G401.6 (cell line): ENCODE measurements around the gene SUGCT.

ENCODE experiments used
- FAIRE-seq: peaks from 2 replicates; lab custom pipeline; 2012; peaks lifted over from hg19 to GRCh38; lab: Jason Lieb, UNC

The SUGCT gene

DNA sequence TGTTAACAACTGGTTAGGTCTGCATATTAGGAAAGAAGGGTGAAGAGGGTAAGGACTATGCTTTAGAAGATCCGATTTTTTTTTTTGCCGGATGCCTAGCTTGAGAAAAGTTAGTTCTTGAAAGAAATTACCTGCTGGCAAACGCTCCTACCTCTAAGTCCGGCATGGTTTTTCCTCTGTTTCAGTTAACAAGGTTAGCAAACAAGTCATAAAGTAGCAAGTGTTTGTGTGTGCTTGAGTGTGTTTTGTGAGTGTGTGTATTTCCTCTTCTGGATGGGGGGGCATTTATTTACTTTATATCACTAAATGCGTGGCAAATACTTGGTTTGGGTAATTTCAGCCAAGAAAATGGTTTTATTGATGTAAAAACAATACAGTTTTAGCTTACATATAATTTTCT, 195.6 kb downstream of the SUGCT start:
- no peak for FAIRE-seq

DNA sequence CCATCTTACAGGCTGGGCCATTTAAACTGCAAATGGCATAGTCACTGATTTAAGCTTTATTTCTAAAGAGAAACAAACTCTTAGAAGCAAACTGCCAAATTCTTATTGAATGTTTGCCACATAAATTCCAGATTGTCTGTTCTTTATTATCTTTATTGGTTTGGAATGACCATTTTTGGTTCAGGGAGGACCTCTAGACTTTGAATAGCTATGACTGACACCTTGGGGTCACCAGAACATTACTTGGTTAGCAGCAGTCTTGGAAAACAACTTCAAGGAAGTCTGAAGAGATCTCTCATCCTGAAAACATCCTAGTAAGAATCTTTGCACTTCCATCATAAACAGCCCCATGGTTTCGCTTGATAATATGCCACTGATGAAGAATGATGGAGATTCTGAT, 197.1 kb downstream of the SUGCT start:
- FAIRE-seq = no peak

GRCh38 chr7:40332516-40332915, 197.7 kb downstream of the SUGCT start:
- no peak for FAIRE-seq

GRCh38 chr7:40341836-40342235, 207.0 kb downstream of the SUGCT start:
- FAIRE-seq = no peak

GRCh38 chr7:40346554-40346953, 211.7 kb downstream of the SUGCT start:
- FAIRE-seq = no peak

DNA sequence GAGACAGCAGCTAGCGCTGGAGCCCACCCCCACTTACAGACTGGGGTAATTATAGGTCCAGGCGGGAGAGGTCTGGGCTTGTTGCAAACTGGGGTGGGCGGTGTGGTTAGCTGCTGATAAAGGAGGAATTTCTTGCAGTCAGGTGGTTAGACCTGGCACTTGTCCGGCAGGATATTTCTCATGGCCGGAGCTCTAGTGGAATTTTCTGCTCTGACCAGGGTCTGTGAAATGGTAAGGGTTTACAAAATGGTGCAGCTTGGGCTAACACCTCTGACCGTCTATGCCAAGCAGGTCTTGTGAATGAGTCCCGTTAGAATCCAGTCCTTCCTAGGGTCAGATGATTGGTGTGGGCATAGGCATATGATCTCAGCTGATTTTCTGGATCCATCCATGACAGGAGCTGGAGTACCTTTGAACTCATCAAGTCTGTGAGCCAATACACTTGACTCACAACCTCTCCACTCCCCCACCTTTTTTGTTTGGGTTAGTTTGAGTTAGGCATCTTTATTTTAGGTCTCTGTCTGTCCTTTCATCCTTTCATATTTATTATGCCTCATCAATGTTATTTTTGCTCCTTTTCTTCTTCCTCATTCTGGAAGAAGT, 213.4 kb downstream of the SUGCT start:
- no peak for FAIRE-seq

GRCh38 chr7:40350100-40350499, 215.3 kb downstream of the SUGCT start:
- FAIRE-seq = peak; percentile 76

- no peak for FAIRE-seq
Measured at GRCh38 chr7:40354711-40355110, 219.9 kb downstream of the SUGCT start.

DNA sequence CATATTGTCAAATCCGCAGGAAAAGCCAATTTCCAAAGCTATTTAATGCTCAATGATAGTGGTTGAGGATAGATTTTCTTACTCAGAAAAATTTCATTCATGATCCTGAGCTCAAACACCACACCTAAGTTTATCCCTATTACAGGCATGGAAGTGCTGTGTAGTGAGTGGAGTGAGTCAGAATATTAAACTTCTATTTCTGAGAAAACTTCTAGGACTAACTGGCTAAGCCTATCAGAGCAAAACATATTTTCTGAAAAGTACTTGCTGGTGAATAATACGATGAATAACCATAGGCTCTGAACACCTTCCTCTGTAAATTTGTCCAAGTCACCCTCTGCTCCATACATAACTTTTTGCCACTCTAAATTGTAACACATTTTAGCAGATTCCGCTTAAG, 221.5 kb downstream of the SUGCT start:
- FAIRE-seq = no peak

DNA sequence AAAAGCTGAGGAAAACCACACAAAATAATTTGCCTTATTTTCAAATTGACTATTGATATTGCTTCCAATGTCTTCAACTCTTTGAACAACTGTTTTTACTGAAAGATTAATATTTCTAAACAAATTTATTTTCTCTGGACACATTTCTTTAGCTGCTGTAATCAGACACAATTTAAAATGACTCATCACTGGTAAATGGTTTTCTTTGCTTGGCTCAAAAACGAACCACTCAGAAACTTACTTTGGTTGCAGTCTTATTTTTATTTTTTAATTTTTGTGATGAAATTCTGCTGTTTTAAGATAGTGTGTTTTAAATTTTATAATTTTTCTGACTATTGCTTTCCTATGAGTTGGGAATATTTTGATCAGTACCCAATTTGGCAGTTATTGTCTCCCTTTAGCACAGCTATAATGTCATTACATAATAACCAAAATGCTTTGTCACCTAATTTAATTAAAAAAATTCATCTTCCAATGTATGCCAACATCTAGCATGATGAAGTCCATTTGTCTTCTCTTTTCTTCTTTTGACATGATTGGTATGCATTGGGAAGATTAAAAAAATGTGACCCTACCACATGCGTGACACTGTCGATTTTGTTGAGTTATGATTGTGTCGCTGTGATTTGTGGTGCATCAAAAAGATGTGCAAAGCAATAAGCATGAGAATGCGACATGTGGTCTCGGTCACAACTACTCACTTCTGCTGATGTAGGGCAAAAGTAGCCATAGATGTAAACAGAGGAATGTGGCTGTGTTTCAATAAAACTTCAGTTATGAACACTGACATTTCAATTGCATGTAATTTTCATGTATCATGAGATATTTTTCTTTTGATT, 222.3 kb downstream of the SUGCT start:
- no peak for FAIRE-seq

DNA sequence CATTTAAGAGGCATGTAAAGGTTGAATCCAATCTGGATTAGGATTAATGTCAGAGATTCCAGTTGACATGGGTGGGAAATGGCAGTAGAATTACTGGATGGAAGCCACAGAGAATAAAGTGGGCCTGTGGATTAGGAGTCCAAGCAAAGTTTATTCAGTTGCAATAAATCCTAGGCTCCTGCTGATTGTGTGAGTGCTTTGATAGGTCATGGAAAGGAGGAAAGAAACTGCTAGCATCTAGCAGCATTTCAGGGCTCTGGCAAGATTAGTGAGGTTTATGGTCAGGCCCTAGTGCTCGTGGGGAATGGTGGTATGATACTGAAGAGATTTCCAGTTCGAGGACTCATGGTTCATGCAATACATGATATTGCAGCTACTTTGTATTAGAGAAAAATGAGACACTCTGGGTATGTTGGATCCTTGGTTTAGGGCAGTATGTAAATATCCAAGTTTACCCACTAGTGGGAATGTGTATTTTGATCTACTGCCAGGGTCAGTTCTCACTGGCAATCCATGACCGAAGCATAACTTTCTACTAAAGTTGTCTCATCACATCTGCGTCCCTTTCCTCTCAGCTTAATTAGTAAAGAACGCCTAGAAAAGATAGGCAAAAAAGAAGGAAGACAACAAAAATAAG, 235.0 kb downstream of the SUGCT start:
- FAIRE-seq = no peak

GRCh38 chr7:40371806-40372440, 237.1 kb downstream of the SUGCT start:
- no peak for FAIRE-seq

DNA sequence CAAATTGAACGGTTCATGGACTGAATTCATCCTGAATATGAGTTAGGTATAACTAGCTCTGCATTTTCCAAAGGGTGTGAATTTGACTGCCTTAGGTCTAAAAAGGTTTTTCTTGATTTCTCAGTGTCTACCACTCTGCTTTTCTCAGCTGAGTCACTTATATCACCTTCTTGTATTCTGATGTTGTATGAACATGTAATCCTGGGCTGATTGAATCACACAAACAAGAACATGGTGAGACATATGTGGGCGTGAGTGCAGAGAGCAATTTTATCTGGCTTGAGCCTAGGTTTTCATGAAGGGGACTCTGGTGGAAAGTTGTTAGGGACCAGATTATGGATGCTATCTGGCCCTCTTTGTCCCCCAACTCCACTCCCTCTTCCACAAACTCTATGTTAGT, 239.8 kb downstream of the SUGCT start:
- no peak for FAIRE-seq

DNA sequence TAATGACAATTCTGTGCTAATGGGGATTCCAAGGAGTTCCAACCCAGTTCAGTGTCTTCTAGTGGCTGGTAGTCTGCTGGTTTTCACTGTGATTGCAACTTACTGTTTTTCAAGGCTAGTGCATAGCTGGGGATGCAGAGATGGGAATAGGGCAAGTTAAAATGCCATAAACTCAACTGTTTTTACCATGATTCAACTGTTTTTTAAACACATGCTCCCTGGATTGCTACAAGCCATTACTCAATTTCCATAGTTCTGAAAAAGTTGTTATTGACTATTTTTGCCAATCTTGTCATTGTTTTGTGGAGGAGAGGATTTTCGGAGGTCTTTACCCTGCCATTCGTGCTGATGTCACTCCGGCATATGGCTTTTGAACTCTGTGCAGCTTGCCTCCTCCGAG, 245.3 kb downstream of the SUGCT start:
- FAIRE-seq = no peak

DNA sequence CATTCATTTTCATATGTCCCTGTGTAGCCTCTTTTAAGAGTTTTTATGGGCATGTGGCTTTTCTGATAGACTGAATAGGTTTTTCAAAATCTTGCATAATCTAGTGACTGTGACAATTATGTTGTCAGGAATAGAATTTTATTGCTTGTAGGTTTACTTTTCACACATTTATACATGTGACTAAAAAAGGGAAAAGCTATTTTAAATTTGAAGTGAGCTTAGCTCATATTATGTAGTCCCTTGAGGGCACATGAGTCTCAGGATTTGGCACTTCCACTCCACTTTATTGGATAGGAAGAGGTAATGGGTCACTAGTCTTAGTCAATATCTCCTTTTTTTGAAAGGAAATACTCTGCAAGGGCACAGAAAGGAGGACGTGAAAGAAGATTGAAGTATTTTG, 247.3 kb downstream of the SUGCT start:
- no peak for FAIRE-seq

DNA sequence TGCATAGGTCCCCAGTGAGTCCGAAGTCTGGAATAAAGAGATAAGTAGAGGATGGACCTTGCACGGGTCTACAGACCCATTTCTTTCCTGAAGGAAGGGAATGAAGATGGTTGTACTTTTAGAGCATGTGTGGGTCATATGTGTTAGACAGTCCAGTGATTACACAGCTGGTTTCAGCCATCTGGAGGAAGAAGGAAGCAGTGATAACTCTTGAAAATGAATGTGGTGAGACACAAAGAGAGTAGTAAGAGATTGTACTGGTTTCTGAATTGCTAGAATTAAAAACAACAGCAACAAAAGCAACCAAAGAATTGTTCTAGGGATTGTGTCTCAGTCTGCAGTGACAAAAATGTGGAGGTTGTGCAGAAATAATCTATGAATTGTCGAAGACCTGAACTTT, 258.9 kb downstream of the SUGCT start:
- no peak for FAIRE-seq

DNA sequence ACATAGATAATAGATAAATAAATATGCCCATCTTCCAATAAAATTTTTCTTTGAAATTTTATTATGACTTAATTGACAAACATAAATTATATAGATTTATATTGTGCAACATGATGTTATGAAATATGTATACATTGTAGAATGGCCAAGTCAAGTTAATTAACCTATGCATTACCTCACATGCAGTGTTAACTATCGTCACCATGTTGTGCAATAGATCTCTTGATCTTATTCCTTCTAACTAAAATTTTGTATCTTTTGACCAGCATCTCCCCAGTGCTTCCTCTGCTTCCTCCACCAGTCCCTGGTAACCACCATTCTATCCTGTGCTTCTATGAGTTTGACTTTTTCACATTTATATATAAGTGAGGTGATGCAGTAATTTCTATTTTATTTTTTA, 259.6 kb downstream of the SUGCT start:
- no peak for FAIRE-seq

DNA sequence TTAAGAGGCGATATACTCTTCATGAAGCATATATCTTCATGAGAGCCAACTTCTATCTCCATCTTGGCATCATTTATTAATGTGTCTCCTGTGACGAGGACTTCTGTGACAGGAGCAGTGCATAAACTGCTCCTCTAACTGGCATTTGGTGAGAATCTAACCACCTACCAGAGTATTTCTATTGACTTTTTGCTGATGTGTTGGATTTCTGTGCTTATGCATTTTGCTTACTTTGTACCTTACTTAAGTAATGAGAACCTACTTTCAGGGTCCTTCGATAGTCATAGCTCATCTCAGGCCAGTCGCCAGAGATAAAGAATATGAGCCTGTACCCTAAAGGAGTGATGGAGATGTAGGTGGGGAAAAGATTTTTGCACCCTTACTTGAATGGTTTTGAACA, 265.7 kb downstream of the SUGCT start:
- no peak for FAIRE-seq

- no peak for FAIRE-seq
Measured at GRCh38 chr7:40401406-40401805, 266.6 kb downstream of the SUGCT start.

- FAIRE-seq = no peak
Measured at GRCh38 chr7:40402661-40403060, 267.9 kb downstream of the SUGCT start.

GRCh38 chr7:40403703-40404476, 269.1 kb downstream of the SUGCT start:
- no peak for FAIRE-seq

- no peak for FAIRE-seq
Measured at GRCh38 chr7:40405991-40406390, 271.2 kb downstream of the SUGCT start.
